Tibial nerve (tissue), 4 donors: ENCODE results near the gene NPB. TPM values are rescaled to one million over a fixed set of nuclear protein-coding genes. Genes with fewer than 3 reads are reported as not detected.

Source experiments
- DNase-seq, 2 donors: peaks; one replicate each; pipeline ENCODE4 v3.0.0-alpha.2; 2019; ENCODE audit warnings: low spot score in 2 of 2
- H3K27ac ChIP-seq, 4 donors: fragments of 200-600 bp; sonication (generic) in 3 of 4; one replicate each; pipeline ENCODE4 v1.5.1; 2017 to 2019; ENCODE audit warnings: mild to moderate bottlenecking in 1 of 4
- H3K27me3 ChIP-seq, 2 donors: fragments of 200-600 bp; sonication (generic) in 1 of 2; one replicate each; pipeline versions ENCODE4 v1.5.1 to v1.6.0; 2017 to 2019
- H3K36me3 ChIP-seq, 3 donors: fragments of 200-600 bp; sonication (generic); one replicate each; pipeline ENCODE4 v1.5.1; 2018 to 2019
- H3K4me1 ChIP-seq, 4 donors: fragments of 200-600 bp; sonication (generic) in 3 of 4; one replicate each; pipeline ENCODE4 v1.5.1; 2017 to 2019
- H3K4me3 ChIP-seq, 4 donors: fragments of 200-600 bp; sonication (generic) in 3 of 4; one replicate each; pipeline ENCODE4 v1.5.1; 2017 to 2019; ENCODE audit warnings: mild to moderate bottlenecking in 1 of 4, moderate library complexity in 1 of 4
- H3K9me3 ChIP-seq, 4 donors: fragments of 200-600 bp; sonication (generic) in 3 of 4; one replicate each; pipeline ENCODE4 v1.5.1; 2017 to 2019
- CTCF ChIP-seq, 5 experiments: fragments of 200-600 bp in 3 of 5; fragments of 450-650 bp in 2 of 5; sonication (generic) in 3 of 5; IDR thresholded peaks; one replicate each; pipeline ENCODE4 v1.5.1; 2016 to 2019; ENCODE audit warnings: antibody characterized with exemption in 5 of 5, mild to moderate bottlenecking in 3 of 5, moderate library complexity in 2 of 5
- EP300 ChIP-seq, 2 donors: sonication (generic); formaldehyde crosslinking; IDR thresholded peaks; one replicate each; pipeline ENCODE4 v1.6.1; 2017; ENCODE audit warnings: antibody characterized with exemption in 2 of 2, mild to moderate bottlenecking in 1 of 2
- POLR2A ChIP-seq, 2 donors: fragments of 450-650 bp; IDR thresholded peaks; one replicate each; pipeline ENCODE4 v1.6.1; 2017; ENCODE audit warnings: antibody characterized with exemption in 2 of 2, mild to moderate bottlenecking in 2 of 2, moderate library complexity in 2 of 2
- WGBS, 2 donors: methylation state at CpG; one replicate each; pipeline ENCODE4 v1.1.5; 2018; 5-methylcytosine and 5-hydroxymethylcytosine counted together
- total RNA-seq, 4 donors: library from RNA; depleted of rRNA; stranded (reverse); fragments of >200 nt; gene quantifications; one replicate each; pipeline ENCODE4 v1.1.0, GENCODE V29; 2016

Gene NPB
- total RNA-seq, 4 donors from 2014 or later: 4.2 to 8.7 (median 5.4) TPM; not detected in 1

- Histone ChIP-seq H3K27ac (no peak overlapping the region), H3K27me3 (peaks cover 0 to 34% of the 10 kb centered on the region in 2 donors), H3K4me1 (peaks cover 0 to 35% (median 7%) of the 10 kb centered on the region in 4 donors), H3K36me3 (no peaks in the 10 kb centered on the region), H3K9me3 (no peaks in the 10 kb centered on the region), H3K4me3 (no peak overlapping the region)
- 75 to 77% methylated on average over 3 to 6 of the region's 6 CpGs for WGBS, 2 donors
- DNase-seq: no peak
- TF ChIP-seq CTCF (IDR thresholded peaks at IDR 0.05): no peak
These were observed 33.7 kb downstream of the NPB start for GRCh38 chr17:81935709-81936084.

GRCh38 chr17:81939218-81939617 is 37.2 kb downstream of the NPB start:
- Histone ChIP-seq H3K27me3 (peaks cover 0 to 61% of the 10 kb centered on the region in 2 donors), H3K9me3 (no peaks in the 10 kb centered on the region), H3K27ac (no peak overlapping the region), H3K4me3 (no peak overlapping the region), H3K36me3 (no peaks in the 10 kb centered on the region), H3K4me1 (peaks cover 0 to 39% (median 7%) of the 10 kb centered on the region in 4 donors)
- TF ChIP-seq POLR2A (IDR thresholded peaks at IDR 0.05): no peak
- TF ChIP-seq CTCF (IDR thresholded peaks at IDR 0.05): no peak
- no peak for TF ChIP-seq EP300 (IDR thresholded peaks at IDR 0.05)
- DNase-seq: no peak
- WGBS, 2 donors: 57 to 63% methylated on average over 4 to 9 of the region's 15 CpGs

DNA sequence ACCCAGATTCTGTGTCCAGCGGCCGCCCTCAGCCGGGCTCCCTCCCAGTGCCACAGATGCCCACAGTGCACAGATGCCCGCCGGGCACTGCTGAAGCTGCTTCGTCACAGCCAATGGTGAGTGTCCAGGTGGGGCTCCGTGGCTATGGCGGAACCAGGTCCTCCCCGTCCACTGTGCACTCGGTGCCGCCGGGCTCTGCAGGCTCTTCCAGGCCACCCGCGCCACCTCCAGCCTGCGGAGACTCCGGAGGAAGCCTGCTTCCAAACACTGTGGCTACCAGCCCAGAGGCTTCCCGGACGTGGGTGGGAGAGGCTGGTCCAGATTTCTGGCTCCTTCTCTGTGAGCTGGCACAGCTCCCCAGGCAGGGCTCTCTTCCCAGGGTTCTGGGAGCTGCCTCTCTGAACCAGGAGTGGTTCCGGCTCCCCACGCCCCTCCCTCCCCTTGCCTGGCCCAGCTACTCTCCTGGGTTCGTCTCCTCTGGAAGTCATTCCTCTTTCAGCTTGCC is 37.9 kb downstream of the NPB start:
- Histone ChIP-seq H3K4me3 (no peak overlapping the region), H3K27me3 (peaks cover 0 to 68% of the 10 kb centered on the region in 2 donors), H3K27ac (peak overlapping the region in 1 of 4 donors; percentile 2), H3K4me1 (peaks cover 0 to 39% (median 7%) of the 10 kb centered on the region in 4 donors), H3K36me3 (no peaks in the 10 kb centered on the region), H3K9me3 (no peaks in the 10 kb centered on the region)
- DNase-seq: no peak
- WGBS, 2 donors: 43 to 65% methylated on average over 17 to 19 of the region's 21 CpGs
- TF ChIP-seq EP300 (IDR thresholded peaks at IDR 0.05): no peak
- no peak for TF ChIP-seq POLR2A (IDR thresholded peaks at IDR 0.05)
- TF ChIP-seq CTCF (IDR thresholded peaks at IDR 0.05): no peak

- Histone ChIP-seq H3K4me3 (no peak overlapping the region), H3K36me3 (no peaks in the 10 kb centered on the region), H3K27me3 (peaks cover 0 to 68% of the 10 kb centered on the region in 2 donors), H3K4me1 (peaks cover 0 to 39% (median 7%) of the 10 kb centered on the region in 4 donors), H3K9me3 (no peaks in the 10 kb centered on the region), H3K27ac (no peak overlapping the region)
- no peak for DNase-seq
- 91 to 92% methylated on average over 39 to 40 of the region's 56 CpGs for WGBS, 2 donors
- TF ChIP-seq POLR2A (IDR thresholded peaks at IDR 0.05): no peak
- TF ChIP-seq EP300 (IDR thresholded peaks at IDR 0.05): no peak
- no peak for TF ChIP-seq CTCF (IDR thresholded peaks at IDR 0.05)
These were observed 38.8 kb downstream of the NPB start for GRCh38 chr17:81940538-81941483.
